ENCODE measurements around the gene TMPO.

DNA sequence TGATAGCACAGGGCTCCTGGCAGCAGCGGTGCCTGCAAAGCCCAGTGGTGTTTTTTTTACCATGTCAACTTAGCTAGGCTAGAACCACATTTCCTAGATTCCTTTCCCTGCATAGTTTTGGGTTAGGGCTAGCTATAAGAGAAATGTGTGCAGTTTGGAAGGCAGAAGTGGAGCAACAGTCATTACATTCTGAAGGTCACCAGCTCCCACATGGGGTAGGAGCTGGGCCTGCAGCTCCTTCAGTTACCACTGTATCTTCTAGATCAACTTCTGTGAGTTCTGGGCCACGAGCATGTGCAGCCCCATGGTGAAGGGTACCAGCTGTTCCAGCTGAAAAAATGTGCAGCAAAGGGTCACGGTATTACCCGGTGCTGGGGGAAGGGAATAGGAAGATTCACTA is 75.8 kb downstream of the TMPO start:
- TF ChIP-seq CTCF (conservative IDR thresholded peaks at IDR 0.05 in 1 of 2, IDR thresholded peaks at IDR 0.05 in 1 of 2; ENCODE audit: extremely low read depth in 1 of 2, insufficient read depth in 1 of 2, low read depth in 1 of 2, low read length in 2 of 2) (no peak), EZH2 (IDR thresholded peaks at IDR 0.05; ENCODE audit: borderline replicate concordance, low read length) (no peak)

Data from mammary epithelial cell (primary cell).